GM21381 (cell line): ENCODE data around the gene PAXX.
"Not testable (repeated sequence)": the region's sequence is repeated elsewhere in the genome, so short reads cannot be mapped to it uniquely, and the experiment has no call there.

Experiments
- ATAC-seq: cut with Tn5 transposase; IDR thresholded peaks from one replicate; pipeline ENCODE4 v1.9.1; 2021; ENCODE audit warnings: mild to moderate bottlenecking, moderate library complexity; ENCODE audit not compliant: unreplicated experiment

Gene PAXX

DNA sequence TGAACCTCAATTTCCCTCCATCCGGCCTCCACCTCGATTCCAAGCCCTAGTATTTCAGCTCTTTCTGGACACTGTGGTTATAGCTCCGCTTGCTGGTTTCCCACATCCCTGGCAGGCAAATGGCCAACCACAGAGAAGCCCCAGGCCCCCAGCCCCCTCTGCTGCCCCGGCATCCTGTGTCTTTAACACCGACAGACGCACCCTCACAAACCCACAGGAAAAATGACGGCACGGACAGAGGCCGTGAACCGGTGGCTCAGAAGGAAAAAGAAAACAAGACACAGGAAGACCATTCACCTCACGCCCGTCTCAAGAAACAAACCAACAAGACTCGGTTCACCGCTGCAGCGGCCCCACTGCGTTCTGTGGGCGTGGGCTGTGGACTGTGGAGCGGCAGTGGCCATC is 5.6 kb downstream of the PAXX start:
- ATAC-seq = no peak

DNA sequence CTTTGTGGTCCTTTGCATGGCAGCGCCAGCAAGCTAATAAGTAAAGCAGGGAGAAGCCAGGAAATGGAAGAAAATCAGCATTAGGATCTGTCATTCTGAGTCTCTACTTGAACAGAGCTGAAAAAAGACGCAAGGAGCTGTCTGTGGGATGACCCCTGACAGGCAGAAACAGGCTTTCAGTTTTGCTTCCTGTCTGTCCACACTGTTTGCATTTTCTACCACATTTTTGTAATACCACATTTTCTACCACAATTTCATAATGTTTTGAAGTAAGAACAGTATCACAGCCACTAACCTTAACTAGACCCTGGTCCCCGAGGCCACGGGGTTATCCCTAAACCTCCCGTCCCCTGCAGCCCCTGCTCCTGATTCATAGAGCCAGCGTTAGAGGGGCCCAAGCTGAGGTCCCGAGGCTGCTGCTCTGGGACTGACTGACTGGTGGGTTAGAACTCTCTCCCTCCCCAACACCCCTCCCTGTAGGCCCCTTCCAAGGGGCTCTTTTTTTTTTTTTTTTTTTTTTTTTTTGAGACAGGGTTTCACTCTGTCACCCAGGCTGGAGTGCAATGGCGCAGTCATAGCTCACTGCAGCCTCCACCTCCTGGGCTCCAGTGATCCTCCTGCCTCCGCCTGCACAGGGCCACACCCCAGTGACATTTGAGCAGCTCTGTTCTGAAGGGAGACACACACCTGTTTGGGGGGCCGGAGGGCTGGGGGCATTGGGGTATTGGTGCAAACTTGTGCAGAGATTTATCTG is 8.1 kb downstream of the PAXX start:
- peak; percentile 81 for ATAC-seq

DNA sequence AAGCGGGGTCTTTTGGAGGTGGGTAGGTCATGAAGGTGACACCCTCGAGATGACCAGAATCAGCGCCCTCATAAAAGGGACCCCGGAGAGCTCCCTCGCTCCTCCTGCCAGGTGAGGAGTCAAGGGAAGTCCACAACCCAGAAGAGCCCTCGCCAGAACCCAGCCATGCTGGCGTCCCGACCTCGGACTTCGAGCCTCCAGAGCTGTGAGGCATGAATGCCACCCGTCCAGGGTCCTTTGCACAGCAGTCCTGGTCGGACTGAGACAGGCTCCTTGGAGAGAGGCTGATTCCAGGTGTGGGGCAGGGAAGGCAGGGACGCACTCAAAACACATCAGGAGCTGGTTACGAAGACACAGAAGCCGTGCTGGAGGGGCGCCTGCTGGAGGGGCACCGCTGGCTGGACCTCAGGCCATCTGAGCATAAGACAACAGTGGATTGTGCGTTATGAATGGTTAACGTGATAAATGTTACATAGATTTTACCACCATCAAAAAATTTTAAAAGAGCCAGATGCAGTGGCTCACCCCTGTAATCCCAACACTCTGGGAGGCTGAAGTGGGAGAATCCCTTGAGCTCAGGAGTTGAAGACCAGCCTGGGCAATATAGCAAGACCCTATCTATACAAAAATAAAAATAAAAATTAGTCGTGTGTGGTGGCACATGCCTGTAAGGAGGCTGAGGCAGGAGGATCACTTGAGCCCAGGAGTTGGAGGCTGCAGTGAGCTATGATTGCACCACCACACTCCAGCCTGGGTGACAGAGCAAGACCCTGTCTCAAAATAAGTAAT is 9.8 kb downstream of the PAXX start:
- ATAC-seq = no peak

DNA sequence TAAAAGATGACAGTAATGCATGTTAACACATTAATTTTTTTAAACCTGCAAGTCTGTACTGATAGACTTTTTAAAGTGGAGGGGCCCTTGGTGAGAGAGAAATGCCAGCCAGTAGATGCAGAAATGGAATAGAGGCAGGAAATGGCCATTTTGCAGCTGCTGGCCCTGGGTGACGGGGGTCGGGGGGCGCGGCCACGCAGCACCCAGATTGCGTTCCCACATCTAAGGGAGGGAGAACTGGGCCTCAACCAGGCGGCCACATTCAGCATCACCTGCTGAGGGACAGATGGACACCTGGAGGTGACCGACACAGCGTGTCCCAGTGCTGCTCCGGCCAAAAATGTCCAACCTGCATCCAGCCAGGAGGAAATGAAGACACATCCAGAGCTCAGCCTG is 10.4 kb downstream of the PAXX start:
- ATAC-seq = no peak

DNA sequence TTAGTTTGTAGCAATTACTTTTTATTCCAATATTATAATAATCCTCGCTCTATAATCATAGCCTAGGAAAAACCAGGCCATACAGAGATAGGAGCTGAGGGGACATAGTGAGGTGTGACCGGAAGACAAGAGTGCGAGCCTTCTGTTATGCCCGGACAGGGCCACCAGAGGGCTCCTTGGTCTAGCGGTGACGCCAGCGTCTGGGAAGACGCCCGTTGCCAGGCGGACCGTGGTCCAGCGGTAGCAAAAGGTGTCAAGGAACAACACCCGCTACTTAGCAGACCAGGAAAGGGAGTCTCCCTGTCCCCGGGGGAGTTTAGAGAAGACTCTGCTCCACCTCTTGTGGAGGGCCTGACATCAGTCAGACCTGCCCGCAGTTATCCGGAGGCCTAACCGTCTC is 12.1 kb downstream of the PAXX start:
- not testable (repeated sequence) for ATAC-seq

DNA sequence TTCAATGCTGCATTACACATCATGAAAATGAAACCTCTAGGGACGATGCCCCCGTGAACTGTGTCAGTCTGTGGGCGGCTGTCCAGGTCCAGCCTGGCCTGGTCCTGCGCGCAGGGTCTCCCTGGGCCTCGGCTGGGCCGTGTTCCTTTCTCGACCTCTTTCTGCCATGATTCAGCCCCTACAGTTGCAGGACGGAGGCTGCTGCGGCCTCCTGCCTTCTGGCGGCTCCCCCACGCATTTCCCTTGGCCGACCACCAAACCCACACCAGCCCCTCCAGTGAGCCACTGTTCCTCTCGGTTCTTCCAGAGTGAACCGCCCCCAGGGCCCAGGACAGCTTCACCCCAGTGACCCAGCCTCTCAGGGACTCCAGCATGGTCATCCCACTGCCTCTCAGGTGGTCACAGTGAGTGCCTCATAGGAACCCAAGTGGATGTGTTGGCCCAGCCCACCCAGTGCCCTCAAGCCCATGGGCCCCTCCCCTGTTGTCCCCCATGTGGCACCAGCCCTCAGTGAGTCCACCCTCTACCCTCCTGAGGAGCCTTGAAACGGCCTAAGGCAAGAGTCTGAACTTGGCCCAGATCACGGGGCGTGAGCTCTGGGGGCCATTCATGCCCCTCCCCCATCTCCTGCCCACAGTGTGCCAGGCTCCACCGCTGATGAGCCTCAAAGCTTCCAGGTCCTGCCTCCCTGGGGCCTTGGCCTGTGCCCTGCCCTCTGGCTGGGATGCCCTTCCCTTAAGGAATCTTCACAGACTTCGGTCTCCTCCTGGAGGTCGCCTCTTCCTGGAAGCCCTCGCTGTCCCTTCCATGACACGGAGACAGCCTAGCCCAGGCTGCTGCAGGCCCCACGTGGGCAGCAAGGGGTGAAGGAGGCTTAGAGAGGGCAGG is 14.1 kb downstream of the PAXX start:
- ATAC-seq = no peak

DNA sequence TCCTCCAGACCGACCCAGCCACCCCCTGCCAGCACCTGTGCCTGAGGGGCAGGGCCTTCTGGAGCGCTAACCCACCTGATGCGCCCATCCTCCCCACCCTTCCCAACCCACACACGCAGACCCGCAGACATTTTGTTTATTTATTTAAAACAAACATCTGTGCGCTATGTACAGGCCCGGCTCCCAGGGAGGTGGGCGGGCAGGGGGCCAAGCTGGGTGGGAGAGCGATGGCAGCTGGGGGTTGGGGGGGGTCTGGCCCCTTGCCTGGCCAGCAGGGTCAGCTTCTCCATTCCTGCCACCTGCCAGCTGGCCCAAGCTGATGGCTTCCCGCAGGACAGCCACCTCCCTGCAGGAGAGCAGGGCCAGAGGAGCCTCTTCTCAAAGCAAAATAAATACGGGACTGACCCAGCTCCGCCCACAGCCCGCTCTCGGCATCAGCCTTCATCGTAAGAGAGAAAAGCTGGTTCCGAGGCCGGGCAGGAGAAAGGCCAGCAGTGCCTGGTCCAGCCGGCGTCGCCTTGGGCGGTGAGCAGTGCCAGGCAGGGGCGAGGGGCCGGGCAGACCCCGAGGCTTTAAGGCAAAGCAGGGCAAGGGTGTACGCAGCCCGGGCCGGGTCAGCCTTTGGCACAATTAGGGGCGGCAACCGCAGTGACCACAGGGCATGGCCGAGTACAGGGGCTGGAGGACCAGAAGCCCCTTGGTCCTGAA is 15.0 kb downstream of the PAXX start:
- no peak for ATAC-seq

DNA sequence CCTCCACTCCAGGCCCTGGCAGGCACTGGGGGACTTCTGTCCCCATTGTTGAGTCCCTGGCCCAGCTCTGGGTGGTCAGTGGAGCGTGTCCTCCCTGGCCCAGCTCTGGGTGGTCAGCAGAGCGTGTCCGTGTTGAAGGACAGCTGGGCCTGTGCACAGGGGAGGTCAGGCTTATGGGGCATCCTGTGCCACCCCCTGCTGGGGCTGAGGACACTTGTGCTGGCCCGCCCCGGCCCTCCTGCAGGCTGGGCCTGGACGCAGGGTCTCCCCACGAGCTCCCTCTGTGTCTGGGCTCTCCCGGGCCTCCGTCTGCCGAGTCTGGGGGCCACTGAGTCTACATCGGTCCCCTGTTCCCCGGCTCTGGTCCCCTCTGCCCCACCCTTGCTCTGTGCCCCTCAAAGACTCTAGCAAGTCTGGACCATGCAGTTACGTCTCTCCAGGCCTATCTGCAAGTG is 15.6 kb downstream of the PAXX start:
- no peak for ATAC-seq

DNA sequence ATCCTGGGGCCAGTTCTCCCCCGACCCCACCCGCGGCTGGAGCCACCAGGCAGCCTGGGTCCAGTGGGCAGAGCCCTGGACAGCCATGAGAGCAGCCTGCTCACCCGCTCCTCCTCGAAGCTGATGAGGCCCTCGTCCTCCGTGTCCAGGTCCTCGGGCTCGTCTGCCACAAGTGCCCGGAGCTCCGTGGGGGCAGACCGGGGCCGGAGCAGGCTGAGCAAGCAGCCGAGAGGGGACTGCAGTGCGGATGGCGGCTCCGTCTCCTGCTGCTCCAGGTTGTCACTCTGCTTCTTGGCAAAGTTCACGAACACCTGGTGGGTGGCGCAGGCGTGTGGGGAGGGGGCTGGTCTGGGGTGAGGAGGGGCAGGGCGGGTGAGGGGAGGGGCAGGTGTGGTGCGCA is 16.1 kb downstream of the PAXX start:
- ATAC-seq = no peak

DNA sequence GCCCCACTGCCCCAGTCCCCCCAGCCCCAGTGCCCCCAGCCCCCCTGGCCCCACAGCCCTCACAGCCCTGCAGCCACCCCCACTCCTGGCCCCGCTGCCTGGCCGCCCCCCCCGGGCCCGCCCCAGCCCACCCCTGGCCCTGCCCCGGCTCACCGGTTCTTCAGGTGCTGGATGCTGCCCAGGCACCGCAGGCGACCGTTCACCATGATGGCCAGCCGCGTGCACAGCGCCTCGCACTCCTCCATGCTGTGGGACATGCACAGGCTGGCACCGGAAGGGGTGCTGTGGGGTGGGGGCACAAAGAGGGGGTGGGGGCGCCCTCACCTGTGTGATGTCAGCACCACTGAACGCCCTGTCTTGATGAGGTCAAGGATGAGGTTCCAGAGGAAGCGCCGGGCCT is 17.0 kb downstream of the PAXX start:
- no peak for ATAC-seq

DNA sequence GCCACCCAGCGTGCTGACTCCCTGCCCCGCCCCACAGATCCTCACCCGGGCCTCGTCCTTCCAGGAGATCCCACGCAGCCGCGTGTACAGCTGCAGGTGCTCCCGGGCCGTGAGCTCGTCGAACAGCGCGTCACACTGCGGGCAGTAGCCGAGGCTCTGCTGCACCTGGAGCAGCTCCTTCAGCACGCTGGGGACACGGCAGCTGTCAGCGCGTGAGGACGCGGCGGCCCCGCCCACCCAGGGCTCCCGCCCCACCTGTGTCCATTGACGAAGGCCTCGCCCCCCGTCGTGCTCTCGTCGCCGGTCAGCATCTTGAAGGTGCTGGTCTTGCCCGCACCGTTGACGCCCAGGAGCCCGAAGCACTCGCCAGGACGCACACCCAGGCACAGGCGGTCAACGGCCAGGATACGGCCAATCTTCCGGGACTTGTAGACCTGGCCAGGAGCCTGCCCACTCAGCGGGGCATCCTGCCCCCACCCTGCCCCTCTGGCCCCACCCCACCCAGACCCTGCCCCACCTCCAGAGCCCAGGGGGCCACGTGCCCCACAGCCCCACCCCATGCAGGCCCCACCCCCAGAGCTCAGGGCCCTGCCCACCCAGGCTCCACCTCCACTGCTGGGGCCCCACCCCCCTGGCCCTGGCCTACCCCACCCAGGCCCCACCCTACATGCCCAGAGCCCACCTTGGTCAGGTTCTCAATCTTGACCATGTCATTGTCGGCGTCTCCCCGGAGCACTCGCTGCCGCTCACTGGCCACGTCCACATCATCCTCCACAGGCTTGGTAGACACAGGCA is 17.9 kb downstream of the PAXX start:
- no peak for ATAC-seq

DNA sequence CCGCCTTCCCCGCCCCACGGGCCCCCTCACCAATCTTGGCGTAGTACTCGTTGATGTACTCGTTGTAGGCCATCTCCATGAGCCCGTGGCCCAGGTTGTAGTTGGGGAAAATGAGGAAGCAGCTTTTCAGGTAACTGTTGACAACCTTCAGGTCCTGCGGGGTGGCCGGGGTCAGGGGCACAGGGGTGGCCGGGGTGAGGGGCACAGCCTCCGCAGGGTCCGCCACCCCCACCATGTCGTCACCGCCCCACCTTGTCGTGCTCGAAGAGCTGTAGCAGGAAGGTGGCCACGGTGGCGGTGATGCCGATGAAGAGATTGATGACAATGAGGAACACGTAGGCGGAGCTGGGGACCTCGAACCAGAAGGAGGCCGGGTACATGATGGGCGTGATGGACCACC is 18.9 kb downstream of the PAXX start:
- no peak for ATAC-seq

DNA sequence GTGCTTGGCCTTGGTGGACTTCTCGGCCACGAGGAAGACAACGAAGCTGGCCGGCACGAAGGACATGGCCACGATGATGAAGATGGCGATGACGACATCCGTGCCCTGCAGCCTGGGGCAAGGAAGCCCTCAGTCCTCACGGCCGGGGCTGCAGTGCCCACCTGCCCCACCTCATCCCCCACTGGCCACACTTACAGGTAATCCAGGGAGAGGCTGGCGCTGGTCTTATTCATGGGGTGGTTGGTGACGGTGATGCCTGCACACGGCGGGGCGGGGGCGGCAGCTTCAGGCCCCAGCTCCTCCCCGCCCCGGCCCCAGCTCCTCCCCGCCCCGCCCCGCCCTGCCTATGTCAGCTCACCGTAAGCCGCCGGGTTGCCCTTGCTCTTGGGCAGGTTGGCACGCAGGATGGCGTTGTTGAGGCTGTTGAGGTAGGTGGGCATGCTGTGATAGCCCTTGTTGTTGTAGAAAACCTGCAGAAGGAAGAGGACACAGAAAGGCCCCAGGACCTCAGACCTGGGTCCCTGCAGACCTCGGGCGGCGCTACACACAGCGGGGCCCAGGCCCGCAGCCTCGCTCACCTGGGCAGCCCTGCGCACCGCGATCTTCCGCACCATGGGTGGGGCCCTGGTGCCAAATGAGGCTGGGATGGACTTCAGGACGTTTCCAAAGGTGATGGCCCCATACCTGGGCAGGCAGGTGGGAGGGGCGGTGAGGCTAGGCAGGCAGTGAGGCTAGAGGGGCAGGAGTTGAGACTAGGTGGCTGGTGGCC is 19.9 kb downstream of the PAXX start:
- ATAC-seq = no peak

DNA sequence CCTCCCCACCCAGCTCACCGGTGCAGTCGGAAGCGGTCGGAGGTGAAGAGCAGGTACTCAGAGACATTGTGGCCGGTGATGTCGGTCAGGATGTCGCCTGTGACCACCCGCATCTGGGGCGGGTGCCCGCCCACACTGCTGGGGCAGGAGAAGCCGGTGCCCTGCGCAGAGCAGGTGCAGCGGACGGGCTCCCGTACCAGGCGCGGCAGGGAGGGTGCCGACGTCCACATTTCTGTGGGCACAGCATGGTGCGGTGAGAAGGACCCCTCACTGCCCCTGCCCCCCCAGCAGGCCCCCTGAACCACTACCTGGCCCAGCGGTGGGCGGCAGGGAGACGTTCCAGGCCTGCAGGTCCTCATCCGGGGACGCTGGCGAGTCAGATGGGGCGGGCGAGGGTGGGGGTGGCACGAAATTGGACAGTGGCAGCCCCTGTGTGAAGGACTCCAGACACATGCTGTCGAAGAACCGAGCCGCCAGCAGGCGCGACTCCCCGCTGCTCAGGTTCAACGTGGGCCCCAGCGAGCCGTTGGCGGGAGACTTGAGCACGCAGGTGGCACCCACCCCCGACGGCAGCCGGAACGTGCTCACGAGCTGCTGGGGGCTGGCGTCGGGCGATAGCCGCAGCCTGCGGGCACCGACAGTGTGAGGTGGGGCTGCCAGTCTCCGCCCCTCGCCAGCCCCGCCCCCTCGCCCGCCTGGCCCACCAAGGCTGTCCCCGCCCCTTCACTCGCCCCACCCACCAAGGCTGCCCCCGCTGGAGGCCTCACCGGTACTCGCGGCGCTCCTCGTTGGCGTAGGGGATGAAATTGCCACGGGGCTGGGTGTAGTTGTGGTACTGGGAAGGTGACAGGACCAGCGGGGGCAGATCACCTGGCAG is 20.7 kb downstream of the PAXX start:
- ATAC-seq = no peak

DNA sequence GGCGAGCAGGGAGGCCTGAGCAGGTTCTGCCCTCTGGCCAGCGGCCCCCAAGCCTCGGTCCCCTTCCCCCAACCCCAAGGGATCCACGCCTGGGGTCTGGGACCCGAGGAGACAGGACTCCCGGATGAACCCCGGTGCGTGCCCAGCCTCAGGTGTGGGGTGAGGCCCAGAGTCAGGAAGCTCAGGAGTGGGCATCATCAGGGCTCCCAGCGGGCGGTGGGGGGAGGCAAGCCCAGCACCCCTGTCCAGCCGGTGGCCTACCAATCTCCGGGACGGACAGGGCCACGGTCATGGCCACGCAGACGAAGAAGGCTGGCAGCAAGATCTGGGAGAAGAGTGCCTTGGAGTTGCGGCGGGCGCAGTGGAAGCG is 21.3 kb downstream of the PAXX start:
- no peak for ATAC-seq

DNA sequence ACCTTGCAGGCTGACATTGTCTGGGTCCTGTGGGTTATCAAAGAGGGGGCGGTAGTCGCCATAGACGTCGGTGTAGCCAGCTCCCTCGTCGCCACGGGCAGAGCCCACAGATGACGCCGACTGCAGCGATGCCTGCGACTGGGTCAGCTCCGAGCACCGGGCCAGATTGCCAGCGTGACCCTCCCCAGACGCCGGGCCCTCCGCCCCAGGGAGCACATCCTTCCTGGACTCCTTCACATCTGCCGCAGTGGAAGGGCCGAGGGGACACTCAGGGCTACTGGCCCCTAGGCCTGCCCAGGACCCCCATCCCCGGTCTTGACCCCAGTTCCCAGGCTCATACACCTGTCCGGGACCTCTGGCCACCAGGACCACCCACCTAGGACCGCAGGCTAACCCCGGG is 21.9 kb downstream of the PAXX start:
- ATAC-seq = no peak

DNA sequence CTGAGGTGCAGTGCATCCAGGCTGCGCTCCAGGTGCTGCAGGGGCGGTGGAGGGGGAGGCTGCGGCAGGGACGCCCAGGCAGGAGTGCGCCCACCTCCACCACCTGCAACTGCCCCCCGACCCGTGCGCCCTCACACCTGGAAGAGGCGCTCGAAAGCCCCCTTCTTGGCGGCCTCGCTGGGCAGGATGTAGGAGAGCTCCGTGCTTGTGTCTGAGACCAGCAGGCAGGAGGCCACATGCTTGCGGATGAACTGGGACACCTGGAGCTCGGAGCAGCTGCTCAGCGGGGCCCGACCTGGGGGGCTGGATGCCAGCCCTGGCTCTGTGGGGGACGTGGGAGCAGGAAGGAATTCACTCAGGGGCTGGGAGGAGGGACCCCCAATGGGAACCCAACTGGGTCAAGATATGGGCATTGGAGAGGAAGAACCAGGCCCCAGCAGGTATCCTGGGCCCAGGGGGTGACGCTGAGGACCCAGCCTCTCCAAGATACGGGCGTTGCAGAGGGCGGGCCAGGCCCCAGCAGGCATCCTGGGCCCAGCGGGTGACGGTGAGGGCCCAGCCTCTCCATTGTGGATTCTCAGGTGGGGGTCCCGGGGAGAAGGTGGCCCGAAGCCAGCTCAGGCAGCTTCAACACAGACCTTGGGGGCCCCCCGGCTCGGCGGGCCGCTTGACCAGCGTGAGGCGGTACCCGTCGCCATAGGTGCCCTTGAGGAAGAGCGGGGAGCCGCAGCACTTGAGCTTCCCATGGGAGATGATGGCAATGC is 22.7 kb downstream of the PAXX start:
- ATAC-seq = no peak

DNA sequence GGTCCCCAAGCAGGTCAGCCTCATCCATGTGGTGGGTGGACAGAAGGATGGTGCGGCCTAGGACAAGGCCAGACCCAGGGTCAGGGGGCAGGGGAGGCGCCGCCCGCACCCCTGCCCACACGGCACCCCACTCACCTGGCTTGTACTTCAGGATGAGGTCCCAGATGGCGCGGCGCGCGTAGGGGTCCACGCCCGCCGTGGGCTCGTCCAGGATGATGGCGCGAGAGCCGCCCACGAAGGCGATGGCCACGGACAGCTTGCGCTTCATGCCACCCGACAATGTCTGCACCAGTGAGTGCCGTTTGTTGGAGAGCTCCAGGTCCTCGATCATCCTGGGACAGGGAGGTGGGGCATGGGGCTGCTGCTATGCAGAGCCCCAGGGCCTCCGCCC is 23.3 kb downstream of the PAXX start:
- no peak for ATAC-seq
